RCC 7860 (cell line): ENCODE measurements around the gene ABCG1.

Source experiments
- DNase-seq: peaks from one replicate; pipeline ENCODE4 v3.0.0-alpha.2; 2015; ENCODE audit warnings: low spot score
- FAIRE-seq: peaks from 2 replicates; lab custom pipeline; 2012; peaks lifted over from hg19 to GRCh38; lab: Jason Lieb, UNC

Gene ABCG1

DNA sequence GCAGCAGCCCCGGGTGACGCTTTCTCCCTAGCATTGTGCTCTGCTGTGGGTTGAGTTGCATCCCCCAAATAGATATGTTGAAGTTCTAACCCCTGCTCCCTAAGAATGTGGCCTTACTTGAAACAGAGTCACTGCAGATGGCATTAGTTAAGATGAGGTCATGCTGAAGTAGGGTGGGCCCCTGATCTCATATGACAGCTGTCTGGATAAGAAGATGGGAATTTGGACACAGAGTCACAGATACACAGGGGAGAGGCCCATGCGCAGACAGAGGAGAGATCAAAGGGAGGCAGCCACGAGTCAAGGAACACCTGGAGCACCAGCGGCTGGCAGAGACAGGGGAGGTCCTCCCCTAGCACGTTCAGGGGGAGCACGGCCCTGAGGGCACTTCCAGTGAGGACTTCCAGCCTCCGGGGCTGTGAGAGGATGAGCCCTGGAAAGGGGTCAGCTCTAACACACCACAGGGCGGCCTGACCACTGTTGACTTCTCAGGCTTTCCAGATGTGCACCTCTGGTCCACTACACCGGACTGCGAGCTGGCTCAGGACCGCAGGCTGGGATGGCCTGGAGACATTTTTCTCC lies 46.4 kb downstream of the ABCG1 start:
- DNase-seq (no peak), FAIRE-seq (no peak)

DNA sequence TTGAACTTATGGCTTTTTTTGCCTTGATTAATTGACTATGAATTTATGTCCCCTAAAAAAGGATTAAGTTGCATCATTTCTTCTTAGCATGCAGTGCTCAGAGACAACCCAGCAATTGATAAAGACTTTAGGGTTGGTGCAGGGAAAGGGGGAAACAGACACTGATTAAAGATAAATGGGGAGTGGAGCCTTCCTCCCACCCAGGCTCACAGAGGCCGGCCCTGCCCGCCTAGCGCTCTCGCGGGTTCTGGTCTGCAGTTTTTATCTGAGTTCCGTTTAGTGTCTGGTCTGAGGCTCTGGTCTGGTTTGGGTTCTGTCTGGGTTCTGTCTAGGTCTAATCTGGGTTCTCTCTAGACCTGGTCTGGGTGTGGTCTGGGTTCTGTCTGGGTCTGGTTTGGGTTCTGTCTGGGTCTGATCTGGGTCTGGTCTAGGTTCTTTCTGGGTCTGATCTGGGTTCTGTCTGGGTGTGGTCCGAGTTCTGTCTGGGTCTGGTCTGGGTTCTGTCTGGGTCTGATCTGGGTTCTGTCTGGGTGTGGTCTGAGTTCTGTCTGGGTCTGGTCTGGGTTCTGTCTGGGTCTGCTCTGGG lies 48.1 kb downstream of the ABCG1 start:
- FAIRE-seq, result no peak
- no peak for DNase-seq

DNA sequence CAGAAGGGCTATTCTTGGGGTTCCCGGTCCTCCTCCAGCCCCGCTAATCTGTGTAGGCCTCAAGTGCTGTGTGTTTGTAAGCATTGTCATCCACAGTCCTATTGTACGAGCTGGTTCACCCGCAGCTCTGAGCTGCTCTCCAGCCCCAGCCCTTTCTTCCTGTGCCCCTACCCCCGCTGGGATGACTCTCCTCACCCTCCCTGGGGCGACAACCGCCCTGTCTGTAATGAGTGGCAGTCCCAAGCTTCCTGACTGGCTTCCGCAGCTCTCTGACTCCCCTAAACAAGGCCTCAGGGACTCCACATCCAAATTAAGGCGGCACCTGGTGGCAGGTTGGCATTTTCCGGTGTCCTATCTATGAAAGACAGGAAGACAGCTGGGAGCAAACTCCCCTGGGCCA lies 50.4 kb downstream of the ABCG1 start:
- FAIRE-seq (no peak), DNase-seq (no peak)

DNA sequence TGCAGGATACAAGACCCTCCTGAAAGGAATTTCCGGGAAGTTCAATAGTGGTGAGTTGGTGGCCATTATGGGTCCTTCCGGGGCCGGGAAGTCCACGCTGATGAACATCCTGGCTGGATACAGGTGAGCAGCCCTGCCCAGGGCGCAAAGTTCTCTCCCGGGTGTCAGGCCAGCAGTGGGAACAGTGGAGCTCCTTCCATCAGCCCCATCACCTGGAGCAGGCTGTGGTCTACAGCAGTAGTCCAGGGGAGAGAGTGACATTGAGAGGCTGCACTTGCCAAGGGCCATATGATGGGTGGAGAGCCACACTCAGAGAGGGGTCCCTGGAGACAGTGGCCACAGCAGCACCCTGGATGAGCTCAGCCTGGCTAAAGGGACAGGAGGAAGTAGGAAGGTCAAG lies 52.1 kb downstream of the ABCG1 start:
- no peak for DNase-seq
- no peak for FAIRE-seq

DNA sequence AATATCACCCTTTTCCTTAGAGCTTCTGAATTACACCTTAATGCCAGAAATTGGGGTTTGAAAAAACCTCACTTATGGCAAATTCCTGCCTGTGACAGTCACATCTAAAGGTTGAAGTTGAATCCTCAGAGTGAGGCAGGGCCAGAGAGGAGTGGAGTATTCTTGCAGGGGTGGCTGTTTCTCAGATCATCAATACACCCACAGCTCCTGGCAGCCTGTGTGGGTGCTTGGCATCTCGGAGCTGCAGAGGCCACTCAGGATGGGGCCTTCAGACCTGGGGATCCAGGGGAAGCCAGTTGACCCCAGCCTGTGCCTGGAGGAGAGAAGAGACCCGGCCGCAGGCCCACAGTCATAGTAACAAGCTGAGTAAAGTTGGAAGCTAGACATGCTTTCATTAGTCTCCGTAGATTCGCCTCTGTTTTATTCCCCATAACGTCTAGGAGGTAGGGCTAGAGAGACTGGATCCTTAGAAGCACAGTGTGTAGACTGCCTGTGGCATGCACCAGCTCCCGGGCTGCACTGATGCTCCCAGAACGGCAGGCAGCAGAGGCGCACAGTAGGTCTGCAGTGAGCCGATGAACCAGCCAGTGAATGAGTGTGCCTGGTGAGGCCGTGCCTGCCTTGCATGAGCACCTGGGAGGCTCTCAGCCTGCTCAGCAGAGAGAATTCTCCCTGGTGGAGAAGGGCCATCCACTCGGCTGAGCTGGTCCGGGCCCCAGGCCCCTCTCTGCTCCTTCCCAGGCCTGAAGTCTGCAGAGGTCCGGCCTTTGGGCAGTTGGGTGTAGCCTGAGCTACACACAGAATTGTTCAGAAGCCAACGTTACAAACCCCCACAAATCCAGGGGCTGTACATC lies 53.4 kb downstream of the ABCG1 start:
- FAIRE-seq, result no peak
- DNase-seq, result no peak

DNA sequence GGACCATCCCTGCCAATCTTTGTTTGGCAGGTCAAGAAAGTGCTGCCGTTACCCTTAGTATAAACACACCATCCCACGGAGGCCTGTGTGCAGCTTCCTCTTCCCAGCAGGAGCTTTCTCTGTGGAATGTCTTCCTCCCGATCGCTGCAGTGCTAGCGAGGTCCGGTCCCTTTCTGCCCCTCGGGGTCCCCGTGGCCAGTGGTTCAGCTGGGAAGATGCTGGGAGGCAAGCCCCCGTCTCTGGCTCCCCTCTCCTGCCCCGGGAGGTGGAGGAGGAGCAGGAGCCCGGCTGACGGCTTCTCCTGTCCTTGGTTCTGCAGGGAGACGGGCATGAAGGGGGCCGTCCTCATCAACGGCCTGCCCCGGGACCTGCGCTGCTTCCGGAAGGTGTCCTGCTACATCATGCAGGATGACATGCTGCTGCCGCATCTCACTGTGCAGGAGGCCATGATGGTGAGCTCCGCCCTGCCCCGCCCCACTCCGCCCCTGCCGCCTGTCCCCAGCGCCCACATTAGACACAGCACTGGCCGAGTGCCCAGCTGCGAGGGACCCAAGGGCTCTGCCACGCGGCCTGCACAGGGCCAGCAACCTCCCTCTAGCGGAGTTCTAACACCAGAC lies 54.2 kb downstream of the ABCG1 start:
- DNase-seq (no peak), FAIRE-seq (no peak)

DNA sequence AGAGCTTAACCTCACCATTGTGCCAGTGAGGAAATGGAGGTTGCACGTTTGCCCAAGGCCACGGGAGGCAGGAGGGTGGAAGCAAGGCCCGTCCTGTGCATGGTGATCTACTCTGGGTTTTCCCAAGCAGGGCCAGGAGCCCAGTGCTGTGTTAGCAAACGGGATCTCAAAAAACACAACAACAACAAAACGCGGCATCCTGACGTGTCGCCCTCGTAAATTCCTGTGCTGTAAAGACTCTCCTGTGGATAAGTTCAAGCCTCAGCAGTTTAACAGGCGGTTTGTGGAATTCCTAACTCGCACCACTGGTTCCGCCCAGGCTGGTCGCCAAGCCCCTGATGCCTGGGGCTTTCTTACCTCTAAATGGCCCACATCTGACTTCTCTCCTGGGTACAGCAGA lies 57.1 kb downstream of the ABCG1 start:
- FAIRE-seq, result no peak
- no peak for DNase-seq

DNA sequence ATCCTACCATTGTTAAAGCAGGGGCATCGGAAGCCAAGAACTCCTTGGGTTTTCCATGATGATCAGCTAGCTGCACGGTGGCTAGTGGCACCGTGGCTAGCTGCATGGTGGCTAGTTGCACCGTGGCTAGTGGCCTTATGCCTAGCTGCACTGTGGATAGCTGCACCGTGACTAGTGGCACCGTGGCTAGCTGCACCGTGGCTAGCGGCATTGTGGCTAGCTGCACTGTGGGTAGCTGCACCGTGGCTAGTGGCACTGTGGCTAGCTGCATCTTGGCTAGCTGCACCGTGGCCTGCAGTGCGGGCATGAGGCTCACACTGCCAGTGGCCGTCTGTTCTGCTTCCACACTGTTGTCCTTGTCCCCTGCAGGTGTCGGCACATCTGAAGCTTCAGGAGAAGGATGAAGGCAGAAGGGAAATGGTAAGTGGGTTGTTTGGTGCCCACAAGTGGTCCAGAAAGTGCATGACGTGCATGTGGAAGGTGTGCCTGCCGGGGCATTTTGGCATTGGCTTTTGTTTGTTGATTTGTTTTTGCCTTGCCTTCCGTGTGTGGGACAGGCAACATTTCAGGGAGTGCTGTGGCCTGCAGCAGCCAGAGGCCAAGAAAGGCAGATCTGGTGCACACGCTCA lies 57.7 kb downstream of the ABCG1 start:
- no peak for DNase-seq
- no peak for FAIRE-seq

DNA sequence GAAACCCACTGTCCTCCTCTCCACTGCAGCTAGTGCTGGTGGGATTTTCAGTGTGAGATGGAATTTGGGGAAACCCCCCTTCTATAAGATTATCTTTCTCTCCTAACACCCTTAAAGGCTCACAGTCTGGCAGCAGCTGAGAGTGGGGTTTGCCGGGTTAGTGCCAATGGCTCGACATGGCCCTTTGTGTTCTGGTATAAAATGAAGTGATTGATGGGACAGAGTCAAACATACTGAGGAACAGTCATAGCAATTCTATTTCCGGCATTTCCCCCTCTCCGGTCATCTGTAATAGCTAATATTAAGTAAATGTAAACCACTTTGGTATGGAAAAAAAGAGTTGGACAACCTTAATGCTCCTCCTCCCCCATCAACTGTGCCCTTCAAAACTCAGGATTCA lies 58.7 kb downstream of the ABCG1 start:
- FAIRE-seq (no peak), DNase-seq (no peak)

DNA sequence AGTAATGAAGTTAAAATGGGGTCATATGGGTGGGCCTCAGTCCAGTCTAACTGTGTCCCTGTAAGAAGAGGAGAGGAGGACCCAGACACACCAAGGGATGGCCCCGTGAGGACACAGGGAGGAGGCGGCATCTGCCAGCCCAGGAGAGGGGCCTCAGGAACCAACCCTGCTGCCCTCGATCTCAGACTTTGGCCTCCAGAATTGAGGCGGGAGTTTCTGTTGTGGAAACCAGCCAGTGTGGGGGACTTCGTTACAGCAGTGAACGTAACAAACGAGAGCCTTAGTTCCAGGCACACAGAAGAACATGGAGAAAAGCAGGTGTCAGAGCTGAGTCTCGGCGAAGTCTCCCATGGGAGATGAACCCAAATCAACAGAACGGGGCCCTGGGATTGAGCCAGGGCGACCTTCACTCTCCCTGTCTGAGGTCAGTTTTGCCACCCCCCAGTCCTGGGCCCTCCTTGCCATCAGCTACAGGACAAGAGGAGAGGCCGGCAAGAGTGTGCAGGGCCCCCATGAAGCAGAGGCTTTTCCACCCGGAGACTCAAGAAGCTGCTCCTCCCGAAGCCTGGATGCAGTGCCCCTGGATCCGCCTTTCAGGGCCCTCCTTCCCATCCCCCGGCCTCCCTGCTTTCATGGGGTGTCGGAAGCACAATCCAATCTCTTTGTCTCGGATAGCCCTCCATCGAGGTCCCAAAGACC lies 59.7 kb downstream of the ABCG1 start:
- FAIRE-seq (no peak), DNase-seq (no peak)

DNA sequence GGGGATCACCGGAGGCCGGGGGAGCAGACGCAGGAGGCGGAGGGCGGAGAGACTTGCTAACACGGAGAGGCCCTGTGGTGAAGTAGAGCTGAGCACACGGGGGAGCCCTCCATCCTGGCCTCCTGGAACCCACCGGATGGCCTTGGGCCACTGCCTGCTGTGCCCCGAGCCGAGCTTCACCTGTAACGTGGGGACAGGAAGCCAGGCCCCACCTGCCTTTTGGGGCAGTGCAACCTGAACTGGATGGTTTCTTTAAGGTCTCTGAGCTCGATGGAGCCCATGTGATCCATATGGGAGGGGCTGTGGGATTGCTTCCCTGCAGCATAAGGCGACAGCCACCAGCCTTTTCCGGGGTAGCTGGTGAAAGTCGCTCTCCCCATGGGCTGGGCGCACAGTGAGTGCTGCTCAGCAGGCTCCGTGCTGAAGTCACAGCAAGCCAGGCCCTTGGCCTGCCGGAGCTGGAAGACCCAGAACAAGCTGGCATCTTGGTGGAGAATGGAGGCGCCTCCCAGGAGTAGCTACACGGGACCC lies 60.5 kb downstream of the ABCG1 start:
- FAIRE-seq (no peak), DNase-seq (no peak)

DNA sequence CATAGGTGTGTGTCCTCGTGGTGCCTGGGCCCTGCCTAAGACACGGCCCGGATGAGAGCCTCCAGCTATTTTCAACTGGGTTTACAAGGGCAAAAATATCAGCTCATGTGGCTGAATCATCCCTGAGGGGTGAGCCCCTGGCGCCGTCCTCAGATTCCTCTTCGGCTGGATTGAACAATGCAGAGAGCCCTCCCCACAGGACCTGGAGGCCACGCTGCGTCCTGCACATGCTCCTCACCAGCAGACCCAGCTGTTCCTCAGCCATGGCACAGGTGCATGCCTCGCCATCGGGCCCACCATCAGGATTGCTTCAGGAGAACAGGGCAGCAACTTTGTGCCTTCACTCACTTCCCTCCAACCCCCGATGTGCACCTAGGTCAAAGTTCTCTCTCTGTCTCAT lies 60.9 kb downstream of the ABCG1 start:
- DNase-seq (no peak), FAIRE-seq (no peak)

DNA sequence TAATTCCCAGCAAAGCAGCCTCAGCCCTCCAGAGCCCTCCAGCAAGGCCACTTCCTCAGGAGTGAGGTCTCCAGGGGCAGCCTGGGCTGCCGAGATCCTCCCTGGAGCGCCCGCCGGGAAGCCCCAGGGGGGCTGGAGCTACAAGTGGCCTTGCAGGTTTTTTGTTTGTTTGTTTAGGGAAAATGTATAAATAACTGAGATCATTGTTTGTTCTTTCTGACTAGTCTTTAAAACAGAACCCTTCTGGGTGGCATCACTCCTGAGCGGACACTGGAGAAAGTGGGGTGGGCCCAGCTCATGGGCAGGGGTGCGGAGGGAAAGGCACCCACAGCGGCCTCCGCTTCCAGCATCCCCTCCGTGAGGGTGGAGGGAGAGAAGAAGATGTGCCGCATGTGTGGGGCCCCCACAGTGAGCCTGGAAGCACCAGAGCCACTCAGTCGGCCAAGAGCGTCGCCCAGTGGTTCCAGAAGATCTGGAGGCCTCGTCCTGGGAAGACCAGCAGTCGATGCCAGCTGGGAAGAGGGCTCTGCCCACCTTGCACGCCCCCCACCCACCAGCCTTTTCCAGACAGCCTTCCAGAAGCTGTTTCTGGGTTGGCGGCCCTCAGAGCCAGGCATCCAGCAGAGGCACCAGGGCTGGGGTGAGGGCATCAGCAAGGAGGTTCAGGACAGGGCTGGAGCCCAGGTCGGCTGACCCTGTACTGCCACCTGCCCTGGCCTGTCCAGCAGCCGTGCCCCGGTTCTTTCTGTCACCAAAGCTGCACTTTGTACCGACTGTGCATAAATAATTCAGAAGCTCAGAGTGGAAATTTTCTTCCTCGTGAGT lies 61.6 kb downstream of the ABCG1 start:
- FAIRE-seq (no peak), DNase-seq (no peak)

DNA sequence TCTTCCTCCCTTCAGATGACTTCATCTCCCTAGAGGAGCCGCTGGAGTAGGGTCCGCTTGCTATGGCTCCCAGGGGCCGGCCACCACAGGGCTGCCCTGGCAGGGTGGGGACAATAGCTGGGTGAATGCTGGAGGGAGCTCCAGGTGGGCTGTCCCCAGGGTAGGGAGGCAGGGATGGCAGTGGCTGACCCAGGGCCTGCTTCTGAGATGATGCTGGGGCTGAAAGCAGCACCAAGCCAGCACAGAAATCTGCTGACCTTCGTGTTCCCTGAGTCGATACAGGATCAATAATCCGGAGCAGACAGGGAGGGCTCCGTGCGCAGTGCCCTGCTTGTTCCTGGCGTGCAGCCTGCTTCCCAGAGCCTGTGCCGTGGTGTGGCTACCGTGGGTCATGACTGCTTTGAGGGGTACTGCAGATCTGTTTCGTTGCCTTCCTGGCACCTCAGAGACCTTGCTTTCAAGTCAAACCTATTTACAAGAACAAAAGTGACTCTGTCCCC lies 62.3 kb downstream of the ABCG1 start:
- DNase-seq (no peak), FAIRE-seq (no peak)

DNA sequence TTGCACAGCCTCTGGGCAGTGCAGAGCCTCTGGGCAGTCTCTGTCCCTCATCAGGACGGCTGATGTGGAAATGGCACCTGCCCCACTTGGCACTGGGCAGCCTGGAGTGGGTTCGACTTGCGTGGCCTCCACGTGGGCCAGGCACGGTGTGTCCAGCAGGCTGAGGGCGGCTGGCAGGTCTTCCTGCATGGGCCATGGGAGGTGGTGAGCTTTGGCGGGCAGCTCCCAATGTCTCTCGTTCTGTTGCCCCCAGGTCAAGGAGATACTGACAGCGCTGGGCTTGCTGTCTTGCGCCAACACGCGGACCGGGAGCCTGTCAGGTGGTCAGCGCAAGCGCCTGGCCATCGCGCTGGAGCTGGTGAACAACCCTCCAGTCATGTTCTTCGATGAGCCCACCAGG lies 63.1 kb downstream of the ABCG1 start:
- DNase-seq (no peak), FAIRE-seq (no peak)

DNA sequence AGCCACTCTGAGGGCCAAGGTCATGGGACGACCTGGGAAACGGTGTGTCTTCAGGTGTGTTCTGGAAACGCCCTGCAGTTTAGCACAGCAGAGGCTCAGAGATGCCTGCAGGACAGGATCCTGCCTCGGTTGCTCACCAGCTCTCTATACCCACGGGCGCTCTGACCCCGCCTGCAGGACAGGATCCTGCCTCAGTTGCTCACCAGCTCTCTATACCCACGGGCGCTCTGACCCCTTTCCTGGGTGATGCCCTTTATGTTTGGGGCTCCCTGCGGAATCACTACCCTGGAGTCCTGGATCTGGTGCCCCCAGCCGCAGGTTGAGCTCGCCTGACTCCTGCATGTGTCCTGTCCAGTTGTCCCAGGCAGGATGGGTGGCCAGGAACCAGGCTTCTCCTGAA lies 63.8 kb downstream of the ABCG1 start:
- no peak for DNase-seq

DNA sequence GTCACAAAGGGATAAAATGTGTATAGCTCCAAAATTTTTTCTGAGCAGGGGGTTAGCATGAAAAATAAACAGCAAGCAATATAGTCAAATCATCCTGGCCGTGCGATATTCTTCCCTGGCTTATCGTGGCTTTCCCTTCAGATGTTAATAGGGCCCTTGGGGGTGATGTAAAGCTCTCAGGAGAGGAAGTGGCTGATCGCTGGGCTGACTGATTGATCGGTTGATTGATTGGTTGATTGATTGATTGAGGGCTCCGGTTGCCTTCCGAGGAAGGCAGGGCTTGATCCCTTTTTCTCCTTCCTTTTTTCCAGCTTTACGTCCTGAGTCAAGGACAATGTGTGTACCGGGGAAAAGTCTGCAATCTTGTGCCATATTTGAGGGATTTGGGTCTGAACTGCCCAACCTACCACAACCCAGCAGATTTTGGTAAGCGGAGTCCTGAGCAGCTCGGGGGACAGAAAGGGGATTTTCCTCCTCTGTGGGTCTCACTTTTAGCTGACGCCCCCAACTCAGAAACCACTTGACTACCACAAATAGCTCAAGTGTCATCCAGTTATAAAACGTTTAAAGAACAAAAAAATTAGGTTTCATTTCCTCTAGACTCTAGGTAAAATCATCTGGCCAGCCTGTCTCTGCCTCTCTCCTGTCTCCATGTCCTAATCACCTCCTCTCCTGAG lies 66.8 kb downstream of the ABCG1 start:
- DNase-seq, result no peak
- FAIRE-seq, result no peak

More for the DNA sequence above, 63.8 kb downstream of the ABCG1 start:
- no peak for FAIRE-seq

DNA sequence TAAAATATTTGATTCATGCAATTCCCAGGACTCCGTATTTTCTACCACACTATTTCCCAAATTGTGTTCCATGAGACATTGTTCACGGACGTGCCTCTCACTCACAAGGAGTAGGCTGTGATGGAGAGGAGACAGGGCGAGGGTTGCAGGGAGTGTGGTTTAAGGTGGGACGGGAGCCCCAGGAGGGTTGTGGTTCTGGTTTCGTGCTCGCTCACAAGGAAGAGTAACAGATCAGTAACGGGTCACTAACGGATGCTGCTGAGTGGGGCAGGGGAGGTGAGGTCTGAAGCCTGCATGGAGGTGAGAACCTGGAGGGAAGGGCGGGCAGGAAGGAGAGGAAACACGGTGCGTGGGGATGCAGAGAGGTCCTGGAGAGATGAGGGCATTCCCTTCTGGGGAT lies 67.5 kb downstream of the ABCG1 start:
- DNase-seq (no peak), FAIRE-seq (no peak)
